Medulla oblongata (tissue), 1 donor: ENCODE measurements around the gene FAM120A.

ENCODE experiments used
- DNase-seq: peaks from one replicate; pipeline ENCODE4 v3.0.0-alpha.2; 2015; ENCODE audit errors: extremely low spot score

FAM120A gene

DNA sequence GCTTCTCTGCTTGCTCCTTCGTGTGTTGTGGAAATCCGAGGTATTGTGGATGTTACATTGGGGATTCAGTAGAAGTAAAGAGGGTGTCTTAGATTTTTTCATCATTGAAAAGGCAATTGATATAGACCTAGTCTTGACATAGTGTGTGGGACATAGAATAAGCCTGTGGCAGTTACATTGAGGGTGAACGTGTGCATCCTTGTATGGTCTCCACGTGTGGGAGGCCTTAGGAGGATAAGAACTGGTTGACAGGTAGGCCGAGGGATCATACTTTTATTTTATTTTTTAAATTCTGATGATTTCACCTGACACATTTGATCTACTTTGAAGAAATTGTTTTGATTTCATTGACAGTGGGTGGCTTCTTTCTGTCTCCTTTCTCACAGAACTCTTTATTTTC lies 18.9 kb downstream of the FAM120A start:
- no peak for DNase-seq

DNA sequence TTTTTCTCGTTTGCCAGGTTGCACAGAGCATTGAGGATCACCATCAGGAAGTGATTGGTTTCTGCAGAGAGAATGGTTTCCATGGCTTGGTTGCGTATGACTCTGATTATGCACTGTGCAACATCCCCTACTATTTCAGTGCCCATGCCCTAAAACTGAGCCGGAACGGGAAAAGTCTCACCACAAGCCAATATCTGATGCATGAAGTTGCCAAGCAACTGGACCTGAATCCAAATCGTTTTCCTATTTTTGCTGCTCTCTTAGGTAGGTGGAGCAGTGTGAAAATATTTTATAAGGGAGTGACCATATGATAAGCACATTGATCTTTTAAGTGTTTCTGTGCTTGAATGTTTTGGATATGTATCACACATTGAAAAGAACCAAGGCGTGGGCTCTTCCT lies 19.6 kb downstream of the FAM120A start:
- DNase-seq: no peak

DNA sequence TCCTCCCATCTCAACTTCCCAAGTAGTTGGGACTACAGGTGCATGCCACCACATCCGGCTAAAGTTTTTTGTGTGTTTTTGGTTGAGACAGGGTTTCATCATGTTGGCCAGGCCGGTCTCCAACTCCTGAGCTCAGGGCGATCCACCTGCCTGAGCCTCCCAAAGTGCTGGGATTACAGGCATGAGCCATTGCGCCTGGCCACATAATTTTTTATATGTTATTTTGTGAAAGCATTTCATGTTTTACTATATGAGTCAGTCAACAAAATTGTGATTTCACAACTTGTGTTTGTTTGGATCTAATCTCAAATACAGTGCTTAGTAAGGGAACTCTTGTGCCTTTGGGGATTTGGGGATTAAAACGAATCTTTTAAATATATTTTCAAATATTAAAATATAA lies 21.9 kb downstream of the FAM120A start:
- no peak for DNase-seq

DNA sequence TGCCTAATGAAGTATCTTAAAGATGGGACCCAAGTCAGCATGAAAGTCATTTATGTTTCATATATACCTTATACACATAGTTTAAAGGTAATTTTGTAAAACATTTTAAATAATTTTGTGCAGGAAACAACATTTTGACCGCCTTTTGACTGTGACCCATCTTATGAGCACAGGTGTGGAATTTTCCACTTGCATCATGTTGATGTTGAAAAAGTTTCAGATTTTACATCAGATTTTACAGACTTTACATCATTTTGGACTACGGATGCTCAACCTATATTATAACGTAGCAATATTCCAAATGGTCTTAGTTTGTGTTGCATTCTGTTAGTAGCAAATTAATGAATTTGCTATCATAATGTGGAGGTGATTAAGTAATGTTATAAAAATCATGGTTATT lies 23.6 kb downstream of the FAM120A start:
- no peak for DNase-seq

DNA sequence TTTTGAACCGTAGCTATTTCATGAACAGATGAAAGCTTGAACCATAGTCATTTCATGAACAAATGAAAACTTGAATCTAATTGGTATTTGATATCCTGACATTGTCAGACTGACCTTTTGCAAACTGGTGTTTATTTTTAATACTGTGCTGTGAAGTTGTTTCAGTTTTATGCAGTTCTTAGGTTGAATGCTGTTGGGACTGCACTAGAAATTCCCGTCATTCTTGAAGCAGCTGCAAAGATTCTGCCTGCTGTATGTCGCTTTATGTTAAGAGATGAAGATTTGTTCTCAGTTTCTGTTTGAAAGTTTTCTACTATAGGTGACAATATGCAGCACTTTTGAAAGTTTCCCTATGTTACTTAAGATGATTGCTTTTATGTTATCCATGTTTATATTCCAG lies 24.4 kb downstream of the FAM120A start:
- no peak for DNase-seq

DNA sequence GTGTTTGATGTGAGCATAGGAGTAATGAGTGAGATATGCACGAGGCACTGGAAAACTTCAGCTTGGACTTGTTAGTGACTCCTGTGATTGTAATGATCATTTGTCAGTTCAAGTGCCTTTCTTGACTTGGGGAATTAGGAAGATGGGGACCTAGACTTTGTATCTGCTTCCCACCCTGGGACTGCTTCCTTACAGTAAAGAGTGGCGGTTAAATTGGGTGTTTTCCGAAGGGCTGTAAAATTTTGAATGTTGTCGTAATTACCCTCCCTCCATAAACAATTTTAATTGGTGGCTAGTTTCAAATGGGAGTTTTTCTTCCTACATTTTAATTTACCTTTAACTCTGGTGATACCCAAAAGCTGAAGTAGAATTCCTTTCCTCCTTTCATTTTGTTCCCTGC lies 25.4 kb downstream of the FAM120A start:
- no peak for DNase-seq

DNA sequence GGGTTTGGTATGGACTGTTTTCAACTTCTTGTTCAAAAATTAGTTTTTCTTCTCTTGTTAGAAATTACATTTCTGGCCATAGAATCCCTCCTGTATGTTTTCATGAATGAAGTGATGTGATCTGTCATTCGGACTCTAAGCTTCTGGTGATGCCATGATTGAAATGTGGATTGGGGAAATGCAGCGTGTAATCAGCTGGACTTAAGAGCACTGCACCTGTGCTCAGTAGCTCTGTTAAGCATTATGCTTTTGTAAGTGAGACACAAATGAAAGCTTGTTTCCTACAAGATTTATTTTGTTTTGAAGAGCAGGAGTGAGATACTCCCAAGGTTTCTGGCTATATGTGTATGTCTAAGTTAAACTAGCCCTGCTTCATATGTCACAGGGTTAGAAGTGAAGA lies 25.9 kb downstream of the FAM120A start:
- DNase-seq: no peak

DNA sequence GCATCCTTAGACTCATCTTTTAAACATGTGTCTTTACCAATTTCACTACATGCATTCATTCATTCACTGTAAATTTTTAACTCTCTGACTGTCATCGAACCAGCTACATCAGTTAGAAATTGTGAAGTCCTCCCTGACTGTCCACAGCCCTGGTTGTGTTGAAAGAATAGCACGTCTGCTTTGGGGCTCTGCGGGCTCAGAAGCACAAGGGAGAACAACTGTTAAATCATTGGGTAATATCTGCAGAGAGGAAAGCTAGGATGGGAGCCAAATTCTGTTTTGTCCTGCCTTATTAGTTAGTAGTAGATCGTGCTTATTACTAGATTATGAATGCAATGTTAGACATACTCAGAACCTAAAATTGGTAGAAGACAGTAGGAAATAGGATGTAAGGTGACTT lies 28.2 kb downstream of the FAM120A start:
- no peak for DNase-seq

DNA sequence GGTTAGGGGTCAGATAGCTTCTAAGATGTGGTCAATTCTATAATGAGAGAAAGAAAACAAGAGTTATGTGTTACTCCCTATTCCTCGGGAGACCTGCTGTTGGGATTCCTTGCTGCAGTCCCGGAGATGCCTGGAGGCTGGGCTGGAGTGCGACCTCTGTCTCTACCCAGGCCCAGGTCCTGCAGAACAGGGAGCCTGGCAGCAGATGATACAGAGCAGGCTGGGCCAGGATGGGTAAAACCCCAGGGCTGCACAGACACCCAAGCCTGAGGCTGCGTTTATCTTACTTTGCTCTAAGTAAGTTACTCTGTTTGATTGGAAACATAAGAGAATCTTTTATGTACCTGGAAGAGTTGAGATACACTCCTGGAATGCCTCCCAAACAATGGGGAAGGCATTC lies 28.8 kb downstream of the FAM120A start:
- DNase-seq: no peak

DNA sequence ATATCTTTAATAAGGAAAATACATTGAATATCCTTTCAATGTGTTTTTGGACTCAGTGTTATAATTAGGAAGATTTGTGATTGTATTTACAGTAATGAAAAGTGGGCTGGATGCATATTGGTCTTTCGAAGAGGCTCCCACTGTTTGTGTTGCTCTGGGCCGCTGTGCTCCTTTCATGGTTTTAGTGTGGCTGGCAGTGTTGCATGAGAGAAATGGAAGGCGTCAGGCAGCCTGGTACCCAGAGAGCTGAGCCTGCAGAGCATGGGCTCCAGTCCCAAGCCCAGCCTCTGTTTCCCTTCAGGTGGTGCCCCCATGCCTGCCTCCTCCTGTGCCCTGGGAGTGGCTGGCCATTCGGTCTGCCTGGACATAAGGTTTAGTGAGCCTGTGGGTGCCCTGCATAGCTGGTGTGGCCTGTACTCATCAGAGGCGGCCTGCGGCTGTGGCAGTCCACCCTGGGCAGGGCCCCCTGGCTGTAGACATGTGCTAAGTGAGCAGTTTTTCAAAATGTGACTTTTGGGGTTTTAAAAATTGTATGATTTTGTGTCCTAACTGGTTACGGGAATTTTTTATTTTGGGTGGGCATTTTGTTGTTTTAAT lies 29.3 kb downstream of the FAM120A start:
- DNase-seq: no peak

DNA sequence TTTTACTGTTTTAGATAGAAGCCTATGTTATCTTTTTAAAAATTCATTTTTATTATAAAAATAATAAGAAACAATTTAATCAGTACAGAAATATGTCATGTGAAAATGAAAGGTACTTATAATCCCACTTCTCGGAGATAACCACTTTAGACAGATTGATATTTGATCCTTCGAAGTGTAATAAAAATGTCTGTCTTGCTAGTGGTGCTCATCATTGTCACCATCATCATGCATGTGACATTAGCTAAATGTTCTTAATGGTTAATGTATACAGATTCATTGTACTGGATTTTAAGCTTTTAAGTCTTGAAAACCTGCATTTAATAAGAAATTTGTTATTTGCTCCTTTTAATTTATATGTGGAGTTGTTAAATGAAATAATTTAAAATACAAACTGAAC lies 32.0 kb downstream of the FAM120A start:
- no peak for DNase-seq

DNA sequence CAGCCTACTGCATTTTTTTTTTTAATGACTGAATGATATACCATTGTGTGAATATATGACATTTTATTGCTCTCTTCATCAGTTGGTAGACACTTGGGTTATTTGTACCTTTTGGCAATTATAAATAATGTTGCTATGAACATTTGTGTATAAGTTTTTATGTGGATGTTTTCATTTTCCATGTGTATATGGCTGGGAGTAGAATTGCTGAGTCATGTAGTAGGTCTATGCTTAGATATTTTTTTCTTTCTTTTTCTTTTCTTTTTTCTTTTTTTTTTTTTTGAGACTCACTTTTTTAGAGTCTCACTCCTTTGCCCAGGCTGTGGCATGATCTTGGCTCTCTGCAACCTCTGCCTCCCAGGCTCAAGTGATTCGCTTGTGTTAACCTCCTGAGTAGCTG lies 34.8 kb downstream of the FAM120A start:
- DNase-seq: no peak

DNA sequence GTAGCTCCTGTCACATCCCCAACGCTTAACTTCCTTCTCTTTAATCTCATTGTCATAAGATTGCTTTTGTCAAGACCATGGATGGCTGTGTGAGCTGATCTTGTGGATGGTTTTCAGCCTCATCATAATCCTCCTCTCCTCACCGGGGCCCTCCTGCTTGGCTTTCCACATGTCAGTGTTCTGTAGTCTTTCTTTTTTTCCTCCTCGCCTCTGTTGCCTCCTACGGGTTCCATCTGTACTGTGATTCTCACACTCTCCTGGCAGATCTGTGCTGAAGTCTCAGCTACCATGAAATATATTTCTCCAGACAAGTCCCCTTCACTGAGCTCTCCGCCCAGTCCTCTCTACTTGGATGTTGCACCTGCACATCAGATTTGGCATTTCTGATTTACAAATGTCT lies 36.8 kb downstream of the FAM120A start:
- no peak for DNase-seq

DNA sequence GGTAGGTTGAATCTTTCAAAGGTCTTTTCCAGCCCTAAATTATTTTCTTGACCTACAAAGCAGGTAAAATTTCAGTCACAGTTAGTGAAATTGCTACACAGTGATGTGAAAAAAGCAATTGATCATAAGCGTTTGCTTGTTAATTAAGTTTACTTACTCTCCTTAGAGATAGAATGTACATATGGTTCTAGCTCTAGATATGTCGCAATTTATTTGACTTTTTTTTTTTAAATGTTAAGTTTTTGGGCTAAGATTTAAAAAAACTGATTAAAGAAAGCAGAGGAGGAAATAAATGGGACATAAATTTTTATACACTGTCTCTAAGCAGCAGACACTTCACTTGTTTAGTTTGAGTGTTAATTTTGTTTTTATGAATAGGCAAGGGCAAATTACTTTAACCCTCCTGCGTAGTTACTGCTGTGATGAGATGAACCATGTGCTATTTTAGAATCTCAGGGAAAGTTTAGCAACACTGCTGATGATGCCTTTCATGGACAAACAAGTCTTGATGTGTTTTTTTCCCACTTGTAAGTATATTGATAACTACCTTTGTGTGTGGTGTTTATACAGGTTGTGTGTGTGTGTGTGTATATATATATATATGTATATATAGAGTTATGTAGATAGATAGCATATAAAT lies 40.2 kb downstream of the FAM120A start:
- no peak for DNase-seq

DNA sequence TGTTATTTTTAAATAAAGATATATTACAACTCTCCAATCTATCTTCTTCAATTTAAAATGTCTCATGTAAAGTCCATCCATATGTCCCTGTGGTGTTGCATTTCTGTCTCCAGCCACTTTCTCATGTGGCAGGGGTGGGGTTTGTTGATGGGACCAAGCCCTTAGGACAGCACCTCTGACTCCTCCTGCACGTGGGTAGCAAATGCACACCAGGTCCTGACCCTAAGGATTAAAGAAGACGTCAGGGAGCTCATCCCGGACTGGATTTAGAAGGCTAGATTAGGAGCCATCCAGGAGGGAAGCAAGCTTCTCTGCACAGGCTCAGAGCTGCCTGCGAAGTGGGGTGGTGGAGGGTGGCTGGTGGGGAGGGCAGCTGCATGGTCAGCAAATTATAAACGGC lies 40.8 kb downstream of the FAM120A start:
- no peak for DNase-seq

DNA sequence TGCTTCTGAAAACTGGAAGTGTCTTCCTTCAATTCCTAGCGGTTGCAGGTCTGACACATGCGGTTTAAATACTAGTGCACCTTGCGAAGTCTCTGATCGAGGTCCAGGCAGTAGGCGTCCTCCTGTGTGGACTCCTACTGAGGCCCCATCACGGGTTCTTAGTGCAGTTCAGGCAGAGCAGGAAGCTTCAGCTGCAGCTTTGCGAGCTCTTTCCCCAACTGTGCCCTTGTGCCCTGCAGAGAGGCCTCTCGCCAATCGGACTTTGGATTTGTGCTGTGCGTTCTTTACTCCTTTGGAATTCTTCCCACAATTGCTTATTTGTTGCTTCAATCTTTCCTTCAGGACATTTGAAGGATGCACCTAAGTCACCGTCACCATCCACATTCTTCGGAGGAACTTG lies 42.5 kb downstream of the FAM120A start:
- DNase-seq: no peak

DNA sequence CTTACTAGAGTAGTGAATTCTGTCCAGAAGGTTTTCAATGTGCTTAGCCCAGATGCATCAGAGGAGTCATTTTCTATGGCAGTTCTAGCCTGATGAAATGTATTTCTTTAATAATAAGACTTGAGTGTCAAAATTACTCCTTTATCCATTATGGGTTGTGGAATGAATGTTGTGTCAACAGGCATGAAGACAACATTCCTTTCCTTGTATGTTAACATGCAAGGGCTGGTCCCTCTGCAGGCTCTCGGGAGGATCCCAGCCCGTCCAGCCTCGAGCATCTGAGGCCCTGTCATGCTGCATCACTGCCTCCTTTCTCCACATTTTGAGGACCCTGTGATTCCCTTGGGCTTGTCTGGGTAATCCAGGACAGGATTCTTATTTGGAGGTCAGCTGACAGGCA lies 44.8 kb downstream of the FAM120A start:
- no peak for DNase-seq

DNA sequence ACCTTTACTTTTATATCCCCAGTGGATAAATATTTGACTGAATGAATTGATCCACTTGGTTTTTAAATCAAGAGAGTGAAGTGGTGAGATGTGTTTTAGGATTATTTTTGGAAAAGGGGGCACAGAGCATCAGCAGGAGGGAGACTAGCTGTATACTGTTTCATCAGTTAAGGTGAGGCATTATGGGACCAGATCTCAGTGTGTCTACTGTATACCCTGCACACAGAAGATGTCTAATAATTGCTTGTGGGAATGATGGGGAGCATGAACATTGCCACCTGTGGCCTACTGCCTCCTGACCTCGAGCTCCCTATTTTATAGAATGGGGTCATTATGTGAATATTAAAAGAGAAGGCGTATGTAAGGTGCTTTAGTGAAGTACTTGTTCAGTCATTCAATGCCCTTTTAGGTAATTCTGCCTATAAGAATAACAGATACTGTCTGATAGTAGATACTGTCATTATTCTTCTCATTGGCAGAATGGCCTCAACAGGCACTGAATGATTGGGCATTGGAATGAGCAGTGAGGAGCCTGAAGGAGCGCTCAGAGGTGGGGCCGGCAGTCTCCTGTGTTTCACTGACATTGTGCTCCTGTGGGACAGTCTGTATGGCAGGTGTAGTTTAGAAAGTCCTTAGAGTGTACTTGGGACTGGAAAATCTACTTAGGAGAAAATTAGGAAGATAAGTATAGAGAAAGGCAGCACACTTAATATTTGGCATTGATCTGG lies 49.2 kb downstream of the FAM120A start:
- DNase-seq: no peak

DNA sequence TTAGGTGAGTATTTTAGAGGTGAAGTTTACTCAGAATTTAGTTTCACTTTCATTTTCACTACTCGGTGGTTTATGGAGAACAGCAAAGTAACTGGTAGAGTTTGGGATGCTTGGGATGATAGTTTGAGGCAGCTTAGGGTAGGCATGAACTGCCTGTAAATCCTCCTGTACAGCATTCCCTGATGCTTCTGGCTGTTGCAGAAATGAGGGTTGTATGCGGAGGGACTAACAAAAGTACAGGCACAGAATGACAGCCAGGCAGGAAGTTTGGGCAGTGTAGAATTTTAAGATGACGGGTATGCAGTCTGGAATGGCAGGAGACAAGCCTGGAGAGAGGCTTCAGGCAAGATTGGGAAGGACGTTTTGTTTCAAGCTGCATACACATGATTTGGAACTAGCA lies 49.9 kb downstream of the FAM120A start:
- no peak for DNase-seq

DNA sequence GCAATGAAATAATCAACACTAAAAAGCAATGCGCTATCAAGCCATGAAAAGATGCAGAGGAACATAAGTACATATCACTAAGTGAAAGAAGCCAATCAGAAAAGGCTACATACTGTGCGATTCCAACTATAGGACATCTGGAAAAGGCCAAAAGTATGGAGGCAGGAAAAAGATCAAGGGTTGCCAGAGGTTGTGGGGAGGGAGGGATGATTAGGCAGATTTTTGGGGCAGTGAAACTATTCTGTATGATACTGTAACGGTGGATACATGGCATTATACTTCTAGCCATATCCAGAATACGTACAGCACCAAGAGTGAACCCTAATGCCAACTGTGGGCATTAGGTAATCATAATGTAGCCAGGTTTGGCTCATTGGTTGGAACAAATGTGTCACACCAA lies 51.9 kb downstream of the FAM120A start:
- no peak for DNase-seq

DNA sequence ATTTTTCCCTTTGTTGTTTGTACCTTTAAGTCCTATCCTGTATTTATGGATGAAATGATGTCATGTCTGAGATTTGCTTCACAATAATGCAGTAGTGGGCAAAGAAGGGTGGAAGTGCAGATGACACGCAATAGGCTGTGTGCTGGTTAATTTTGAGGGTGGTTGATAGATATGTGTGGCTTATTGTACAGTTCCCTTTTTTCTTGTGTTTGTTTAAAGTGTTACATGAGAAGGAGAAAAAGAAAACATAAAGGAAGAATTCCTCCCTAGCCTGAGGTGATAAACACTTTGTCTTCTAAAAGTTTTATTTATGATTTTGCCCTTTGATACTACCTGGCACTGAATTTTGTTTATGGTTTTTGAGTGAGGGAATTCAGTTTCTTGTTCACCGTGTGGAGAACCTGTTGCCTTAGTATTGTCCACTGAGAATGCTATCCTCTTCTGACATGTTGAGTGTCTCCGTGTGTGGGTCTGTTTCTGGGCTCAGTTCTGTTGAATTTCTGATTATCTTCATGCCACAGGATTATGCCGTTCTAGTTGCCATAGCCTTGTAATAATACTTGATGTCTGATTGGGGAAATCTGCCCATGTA lies 54.2 kb downstream of the FAM120A start:
- no peak for DNase-seq

DNA sequence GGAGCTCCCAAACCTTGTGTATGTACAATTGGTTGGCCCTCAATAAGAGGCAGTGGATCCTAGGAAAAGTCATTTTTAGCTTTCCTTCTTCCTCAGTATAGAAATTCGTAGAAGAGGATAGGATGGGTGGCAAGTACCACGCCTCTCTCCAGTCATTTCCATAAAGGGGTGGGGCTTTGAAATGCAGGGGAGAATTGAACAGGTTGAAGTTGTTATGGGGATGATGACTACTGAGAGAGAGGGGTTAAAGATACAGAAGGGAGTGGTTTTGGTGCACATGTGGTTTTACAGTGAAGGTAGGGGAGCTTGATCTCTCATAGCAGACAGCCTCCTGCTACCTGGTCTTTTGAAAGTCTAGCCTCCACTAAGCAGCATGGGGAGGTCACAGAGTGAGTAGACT lies 56.3 kb downstream of the FAM120A start:
- no peak for DNase-seq

DNA sequence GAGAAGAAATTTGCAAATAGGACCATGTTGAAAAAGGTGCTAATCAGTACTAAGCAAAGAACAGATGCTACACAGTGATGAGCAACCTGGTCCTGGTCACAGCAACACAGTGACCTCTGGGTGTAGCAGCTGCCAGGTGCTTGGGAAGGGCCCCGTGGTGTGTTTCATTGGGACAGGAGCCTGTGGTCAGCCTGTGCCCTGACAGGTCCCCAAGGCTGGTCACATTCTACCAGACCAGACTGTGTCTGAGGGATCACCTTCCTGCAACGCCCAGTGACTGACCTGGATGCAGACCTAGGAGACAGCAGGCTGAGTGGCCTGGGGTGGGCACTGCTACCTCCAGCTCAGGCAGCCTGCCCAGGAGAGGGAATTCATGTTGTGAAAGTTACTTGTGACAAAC lies 56.7 kb downstream of the FAM120A start:
- DNase-seq: no peak
